K562 (cell line): ENCODE measurements around the gene TMPRSS7. TPM values are rescaled to one million over a fixed set of nuclear protein-coding genes. Genes with fewer than 3 reads are reported as not detected.
A peak's percentile ranks its signal among the peaks of the same experiment; 100 is the strongest.

Experiments used
- CTBP1 ChIP-seq: fragments of 450-650 bp; IDR thresholded peaks from 2 replicates; pipeline ENCODE4 v1.6.1; 2016; ENCODE audit warnings: borderline replicate concordance
- GABPB1 ChIP-seq: sonication (generic); formaldehyde crosslinking; IDR thresholded peaks from 2 replicates; pipeline ENCODE4 v1.8.0; 2022; ENCODE audit warnings: mild to moderate bottlenecking, missing genetic modification reagents
- HCFC1 ChIP-seq: IDR thresholded peaks from 2 replicates; pipeline ENCODE4 v1.6.1; 2012; ENCODE audit warnings: low read depth, low read length, improper control_type of control experiment
- TOE1 ChIP-seq, 2 experiments: fragments of 450-650 bp in 1 of 2; sonication (generic) in 1 of 2; formaldehyde crosslinking in 1 of 2; IDR thresholded peaks; 2 replicates each; pipeline versions ENCODE4 v1.7.1 to v1.8.0; 2016 to 2022; ENCODE audit warnings: borderline replicate concordance in 2 of 2, mild to moderate bottlenecking in 2 of 2, antibody characterized with exemption in 1 of 2, inconsistent platforms in 1 of 2, low read depth in 1 of 2, missing genetic modification reagents in 1 of 2, moderate library complexity in 1 of 2
- TSC22D4 ChIP-seq: fragments of 450-650 bp; IDR thresholded peaks from 2 replicates; pipeline ENCODE4 v1.6.1; 2016; ENCODE audit warnings: missing genetic modification characterization, missing biosample characterization, control low read depth
- ZBTB40 ChIP-seq, 2 experiments: fragments of 450-650 bp in 1 of 2; sonication (generic) in 1 of 2; formaldehyde crosslinking in 1 of 2; IDR thresholded peaks; 2 replicates each; pipeline versions ENCODE4 v1.7.1 to v1.9.0; 2016 to 2022; ENCODE audit warnings: inconsistent platforms in 1 of 2, mild to moderate bottlenecking in 1 of 2, missing genetic modification reagents in 1 of 2
- ZNF133 ChIP-seq: fragments of 250-450 bp; sonication (Bioruptor Pico); IDR thresholded peaks from 2 replicates; pipeline ENCODE4 v1.4.0; 2020; ENCODE audit warnings: mild to moderate bottlenecking
- polyA plus RNA-seq, 8 experiments: library from polyadenylated mRNA; depleted of rRNA in 4 of 8; stranded (reverse) in 5 of 8; unstranded in 3 of 8; fragments of >200 nt; fragmentation: Nextera tagmentation in 2 of 8; fragmentation: Illumina TruSeq in 1 of 8; extraction: Ambion mirVana in 2 of 8; extraction: Trizol in 1 of 8; gene quantifications; 2 replicates each; pipeline versions ENCODE4 v1.2.1 to v1.2.3, GENCODE V29; 2011 to 2014; ENCODE audit warnings: inconsistent platforms in 1 of 8, missing spikeins in 1 of 8
- total RNA-seq, 7 experiments: library from RNA; depleted of rRNA in 6 of 7; stranded (reverse); fragments of >200 nt in 6 of 7; fragmentation: Illumina TruSeq in 2 of 7; extraction: Trizol in 2 of 7; gene quantifications; 2 replicates each; pipeline versions ENCODE4 v1.2.1 to v1.2.3, GENCODE V29; 2011 to 2021; ENCODE audit warnings: low replicate concordance in 1 of 7

TMPRSS7 gene
- total and polyA plus RNA-seq, 9 of the 15 experiments (the other 6 are each of a cell fraction or from before 2014, with no cell fraction given) = not detected

- TF ChIP-seq TOE1 (IDR thresholded peaks at IDR 0.05; ENCODE audit: borderline replicate concordance) (peak; percentile 34; the same call in 1 of the 2 replicates), TOE1 (CRISPR knock-in tag; IDR thresholded peaks at IDR 0.05; ENCODE audit: borderline replicate concordance, low read depth) (no peak), HCFC1 (no peak; the same call in 1 of the 2 replicates), ZBTB40 (IDR thresholded peaks at IDR 0.05) (no peak), ZBTB40 (CRISPR knock-in tag; IDR thresholded peaks at IDR 0.05) (no peak), ZNF133 (CRISPR knock-in tag) (no peak), GABPB1 (CRISPR knock-in tag) (no peak), TSC22D4 (no peak), CTBP1 (peak; percentile 57; the same call in 1 of the 2 replicates)
These were observed 51.7 kb downstream of the TMPRSS7 start, which contains the start of gene C3orf52 (continued) for GRCh38 chr3:112086076-112086854.
